Stimulated activated CD4-positive, alpha-beta T cell treated with anti-CD3 and anti-CD28 coated beads, TNF-alpha, amount 100 ng/mL, for 1 hour (primary cell): ENCODE data around the gene EID2.

ENCODE experiments used
- DNase-seq, 3 donors: peaks; one replicate each; pipeline ENCODE4 v3.0.0-alpha.2; 2020; ENCODE audit warnings: low read depth in 3 of 3, low spot score in 1 of 3

EID2 gene

GRCh38 chr19:39539165-39539517 lies 820 bp downstream of the EID2 start:
- DNase-seq = no peak

GRCh38 chr19:39533791-39534190 lies 6.2 kb downstream of the EID2 start:
- no peak for DNase-seq

GRCh38 chr19:39533003-39533512 lies 6.9 kb downstream of the EID2 start:
- DNase-seq = no peak

GRCh38 chr19:39532233-39533002 lies 7.5 kb downstream of the EID2 start, which contains the start of gene EID2B:
TSS of gene EID2B (minus strand) at chr19:39532852. CDS start at chr19:39532802, 50 bp downstream.
- DNase-seq = peak; percentile 88 to 95 (median 92)

- DNase-seq = no peak
Measured at GRCh38 chr19:39531834-39532232, 8.1 kb downstream of the EID2 start.

GRCh38 chr19:39525205-39525604 lies 14.8 kb downstream of the EID2 start:
- DNase-seq = no peak

- DNase-seq = no peak
Measured at GRCh38 chr19:39524495-39524894, 15.5 kb downstream of the EID2 start.

- no peak for DNase-seq
Measured at GRCh38 chr19:39520541-39521484, 19.1 kb downstream of the EID2 start.

GRCh38 chr19:39518975-39519374 lies 21.0 kb downstream of the EID2 start:
- DNase-seq = no peak

- DNase-seq = no peak
Measured at GRCh38 chr19:39518458-39518857, 21.5 kb downstream of the EID2 start.

GRCh38 chr19:39517432-39517831 lies 22.5 kb downstream of the EID2 start:
- no peak for DNase-seq

- DNase-seq = no peak
Measured at GRCh38 chr19:39516270-39516669, 23.7 kb downstream of the EID2 start.

GRCh38 chr19:39515551-39516191 lies 24.3 kb downstream of the EID2 start:
- no peak for DNase-seq

- DNase-seq = no peak
Measured at GRCh38 chr19:39514840-39515550, 25.0 kb downstream of the EID2 start, which contains the start of gene SELENOV. TSS of gene SELENOV (plus strand) at chr19:39515139. CDS start at chr19:39515213, 74 bp downstream.

- DNase-seq = no peak
Measured at GRCh38 chr19:39512988-39513387, 27.0 kb downstream of the EID2 start.

GRCh38 chr19:39509233-39509632 lies 30.7 kb downstream of the EID2 start:
- no peak for DNase-seq

GRCh38 chr19:39508629-39509028 lies 31.3 kb downstream of the EID2 start:
- DNase-seq = no peak

- DNase-seq = no peak
Measured at GRCh38 chr19:39507715-39508364, 32.1 kb downstream of the EID2 start.

GRCh38 chr19:39506944-39507714 lies 32.8 kb downstream of the EID2 start:
- peak in 1 of 3 donors; percentile 44 for DNase-seq
